ENCODE measurements around the gene DNAH7.
"Not testable (repeated sequence)": the region's sequence is repeated elsewhere in the genome, so short reads cannot be mapped to it uniquely, and the experiment has no call there.

Gene DNAH7

GRCh38 chr2:196096264-196096663 lies 27.6 kb upstream of the DNAH7 start:
- TF ChIP-seq GATA1 (IDR thresholded peaks at IDR 0.05; ENCODE audit: low read depth, low read length) = no peak
- no peak for TF ChIP-seq POLR2A (IDR thresholded peaks at IDR 0.05; ENCODE audit: low read length)
- no peak for DNase-seq

DNA sequence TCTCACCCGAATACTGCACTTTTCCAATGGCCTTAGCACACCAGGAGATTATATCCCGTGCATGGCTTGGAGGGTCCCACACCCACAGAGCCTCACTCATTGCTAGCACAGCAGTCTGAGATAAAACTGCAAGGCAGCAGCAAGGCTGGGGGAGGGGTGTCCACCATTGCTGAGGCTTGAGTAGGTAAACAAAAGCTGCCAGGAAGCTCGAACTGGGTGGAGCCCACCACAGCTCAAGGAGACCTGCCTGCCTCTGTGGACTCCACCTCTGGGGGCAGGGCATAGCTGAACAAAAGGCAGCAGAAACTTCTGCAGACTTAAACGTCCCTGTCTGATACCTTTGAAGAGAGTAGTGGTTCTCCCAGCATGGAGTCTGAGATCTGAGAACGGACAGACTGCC lies 20.8 kb upstream of the DNAH7 start:
- not testable (repeated sequence) for DNase-seq

DNA sequence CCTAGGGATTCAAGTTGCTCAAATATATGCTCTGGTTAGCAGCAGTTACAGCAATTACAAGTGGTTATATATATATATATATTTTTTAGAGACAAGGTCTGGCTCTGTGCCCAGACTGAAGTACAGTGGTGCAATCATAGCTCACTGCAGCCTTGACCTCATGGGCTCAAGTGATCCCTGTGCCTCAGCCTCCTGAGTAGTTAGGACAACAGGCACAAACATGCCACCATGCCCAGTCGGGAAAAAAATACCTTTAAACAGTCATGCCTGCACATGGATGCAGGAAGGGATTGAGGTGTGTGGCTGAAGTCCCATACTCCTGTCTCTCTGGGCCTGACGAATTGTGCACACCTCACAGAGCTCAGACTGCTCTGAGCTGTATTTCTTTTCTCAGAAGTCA lies 19.6 kb upstream of the DNAH7 start:
- no peak for DNase-seq
- TF ChIP-seq POLR2A (IDR thresholded peaks at IDR 0.05; ENCODE audit: low read length) = no peak
- TF ChIP-seq GATA1 (IDR thresholded peaks at IDR 0.05; ENCODE audit: low read depth, low read length) = no peak

GRCh38 chr2:196086517-196087368 lies 18.1 kb upstream of the DNAH7 start:
- TF ChIP-seq POLR2A (IDR thresholded peaks at IDR 0.05; ENCODE audit: low read length) = no peak
- no peak for TF ChIP-seq GATA1 (IDR thresholded peaks at IDR 0.05; ENCODE audit: low read depth, low read length)
- DNase-seq = no peak

GRCh38 chr2:196083601-196084000 lies 15.0 kb upstream of the DNAH7 start:
- DNase-seq = no peak
- TF ChIP-seq POLR2A (IDR thresholded peaks at IDR 0.05; ENCODE audit: low read length) (no peak), GATA1 (IDR thresholded peaks at IDR 0.05; ENCODE audit: low read depth, low read length) (no peak)

DNA sequence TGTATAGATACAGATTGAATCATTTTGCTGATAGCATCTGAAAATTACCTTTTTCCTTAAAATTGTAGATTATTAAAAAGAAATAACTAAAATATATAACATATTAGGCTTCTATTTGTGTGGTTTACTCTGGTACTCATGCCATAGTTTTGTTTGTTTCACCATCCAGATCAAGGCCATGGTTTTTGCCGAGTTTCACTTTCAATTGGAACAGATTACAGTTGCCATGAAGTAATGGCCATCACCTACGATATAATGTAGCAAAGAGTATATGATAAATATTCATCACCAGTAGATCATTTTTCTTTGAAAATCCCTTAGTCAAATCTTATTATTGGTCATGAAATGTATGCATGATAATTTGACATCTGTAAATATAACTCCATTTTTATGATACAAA lies 11.9 kb upstream of the DNAH7 start:
- DNase-seq = no peak
- TF ChIP-seq GATA1 (IDR thresholded peaks at IDR 0.05; ENCODE audit: low read depth, low read length) (no peak), POLR2A (IDR thresholded peaks at IDR 0.05; ENCODE audit: low read length) (no peak)

DNA sequence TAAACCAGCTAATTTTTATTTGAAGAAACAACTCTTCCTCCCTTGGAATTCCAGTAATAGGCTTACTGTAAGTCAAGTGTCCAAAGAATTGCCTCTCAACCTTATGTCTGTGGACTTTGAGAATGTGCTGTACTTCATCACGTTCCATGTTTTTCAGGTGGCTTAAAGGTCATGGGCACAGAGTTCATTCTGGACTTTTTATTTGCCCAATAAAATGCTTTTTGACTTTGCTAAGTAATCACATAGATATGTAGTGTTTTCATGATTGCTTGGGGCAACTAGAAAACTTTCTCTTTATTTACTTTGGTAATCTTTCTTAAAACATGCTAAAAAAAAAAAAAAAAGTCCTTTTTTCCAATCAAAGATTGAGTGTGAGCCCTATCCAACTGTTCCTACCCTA lies 10.4 kb upstream of the DNAH7 start:
- TF ChIP-seq GATA1 (IDR thresholded peaks at IDR 0.05; ENCODE audit: low read depth, low read length) (no peak), POLR2A (IDR thresholded peaks at IDR 0.05; ENCODE audit: low read length) (no peak)
- no peak for DNase-seq

GRCh38 chr2:196077821-196078220 lies 9.2 kb upstream of the DNAH7 start:
- no peak for DNase-seq
- TF ChIP-seq POLR2A (IDR thresholded peaks at IDR 0.05; ENCODE audit: low read length) = no peak
- no peak for TF ChIP-seq GATA1 (IDR thresholded peaks at IDR 0.05; ENCODE audit: low read depth, low read length)

DNA sequence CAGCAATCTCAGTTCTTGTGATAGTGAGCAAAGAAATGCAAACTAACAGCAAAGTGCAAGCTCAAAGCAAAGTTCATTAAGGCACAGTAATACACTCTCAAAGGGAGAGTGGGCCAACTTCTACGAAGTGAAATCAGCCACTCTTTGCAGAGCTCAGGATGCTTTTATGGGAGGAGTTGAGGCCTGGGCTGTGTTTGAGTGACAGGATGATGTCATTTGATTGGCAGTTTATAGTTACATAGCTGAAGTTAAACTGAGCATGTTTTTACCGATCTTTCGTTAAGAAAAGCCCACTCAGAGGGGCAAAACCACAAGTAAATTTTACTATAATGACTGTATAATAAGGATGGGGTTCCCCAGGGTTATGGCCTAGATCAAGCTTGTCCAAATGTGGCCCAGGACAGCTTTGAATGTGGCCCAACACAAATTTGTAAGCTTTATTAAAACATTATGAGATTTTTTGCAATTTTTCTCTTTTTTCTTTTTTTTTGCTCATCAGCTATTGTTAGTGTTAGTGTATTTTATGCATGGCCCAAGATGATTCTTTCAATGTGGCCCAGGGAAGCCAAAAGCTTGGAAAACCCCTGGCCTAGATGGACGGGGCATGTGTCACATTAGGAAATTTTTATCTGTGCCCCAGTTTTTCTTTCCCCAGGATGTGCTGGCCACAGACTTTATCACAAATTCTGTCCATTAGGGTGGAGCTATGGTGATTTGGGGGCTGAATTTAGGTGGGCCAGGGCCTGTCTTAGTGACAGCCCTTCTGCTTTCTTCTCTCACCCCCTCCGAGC lies 8.3 kb upstream of the DNAH7 start:
- TF ChIP-seq POLR2A (IDR thresholded peaks at IDR 0.05; ENCODE audit: low read length) (no peak), GATA1 (IDR thresholded peaks at IDR 0.05; ENCODE audit: low read depth, low read length) (no peak)

GRCh38 chr2:196075196-196075595 lies 6.6 kb upstream of the DNAH7 start:
- TF ChIP-seq GATA1 (IDR thresholded peaks at IDR 0.05; ENCODE audit: low read depth, low read length) (no peak), POLR2A (IDR thresholded peaks at IDR 0.05; ENCODE audit: low read length) (no peak)
- DNase-seq = no peak

More for the DNA sequence above, 8.3 kb upstream of the DNAH7 start:
- no peak for DNase-seq

GRCh38 chr2:196074631-196075030 lies 6.0 kb upstream of the DNAH7 start:
- TF ChIP-seq GATA1 (IDR thresholded peaks at IDR 0.05; ENCODE audit: low read depth, low read length) (no peak), POLR2A (IDR thresholded peaks at IDR 0.05; ENCODE audit: low read length) (no peak)
- DNase-seq = no peak

- TF ChIP-seq GATA1 (IDR thresholded peaks at IDR 0.05; ENCODE audit: low read depth, low read length) (no peak), POLR2A (IDR thresholded peaks at IDR 0.05; ENCODE audit: low read length) (no peak)
These were observed 4.9 kb upstream of the DNAH7 start for GRCh38 chr2:196073521-196073920.

DNA sequence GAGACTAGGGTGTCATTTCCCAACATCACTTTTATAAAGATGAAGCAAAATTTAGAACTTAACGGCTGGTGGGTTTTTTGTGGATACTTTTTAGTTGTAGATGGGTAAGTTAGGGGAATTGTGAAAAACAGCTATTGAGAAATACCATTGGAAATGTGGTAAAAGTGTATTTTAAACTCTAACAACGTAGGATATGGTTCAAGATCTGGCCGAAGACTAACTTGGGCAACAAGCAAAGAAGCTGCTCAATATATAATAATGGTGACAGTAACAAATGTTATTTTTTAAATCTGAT lies 1.6 kb downstream of the DNAH7 start:
- no peak for DNase-seq
- TF ChIP-seq GATA1 (IDR thresholded peaks at IDR 0.05; ENCODE audit: low read depth, low read length) (no peak), POLR2A (IDR thresholded peaks at IDR 0.05; ENCODE audit: low read length) (no peak)

More at GRCh38 chr2:196073521-196073920, 4.9 kb upstream of the DNAH7 start:
- no peak for DNase-seq

DNA sequence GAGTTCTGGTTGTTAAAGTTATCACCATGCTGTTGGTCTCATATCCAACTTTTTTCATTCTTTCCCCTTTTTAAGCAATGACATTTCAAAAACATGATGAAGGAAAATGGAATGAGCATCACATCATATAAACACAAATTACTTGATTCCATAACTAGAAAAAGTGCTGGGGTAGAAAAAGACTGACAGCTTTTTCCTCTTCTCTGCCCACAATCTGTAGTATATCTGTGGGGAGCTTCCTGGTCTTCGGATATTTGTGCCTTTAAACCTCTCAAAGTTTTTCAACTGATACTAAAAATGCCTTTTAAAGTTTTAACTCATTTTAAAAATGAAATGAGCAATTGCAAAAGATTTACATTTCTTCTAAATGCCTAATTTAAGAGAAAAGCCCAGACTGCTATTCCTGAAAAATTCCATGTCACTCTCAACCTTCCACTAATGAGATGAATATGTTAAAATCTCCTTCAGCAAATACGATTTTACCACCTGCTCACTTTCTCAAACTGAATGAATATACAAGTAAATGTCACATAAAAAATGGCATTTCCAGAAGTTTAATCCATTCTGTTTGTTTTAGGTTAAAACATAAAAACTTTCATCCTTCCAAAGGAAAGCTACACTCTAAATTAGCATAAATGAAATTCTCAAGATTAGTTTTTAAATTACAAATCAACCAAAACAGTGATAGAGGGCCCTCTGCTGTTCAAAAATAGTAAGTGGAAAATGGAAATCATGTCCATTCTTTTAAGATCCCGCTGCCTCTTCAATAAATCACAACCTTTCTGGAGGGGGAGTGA lies 2.1 kb downstream of the DNAH7 start:
- peak; percentile 31 to 45 for DNase-seq
- TF ChIP-seq GATA1 (IDR thresholded peaks at IDR 0.05; ENCODE audit: low read depth, low read length) (no peak), POLR2A (IDR thresholded peaks at IDR 0.05; ENCODE audit: low read length) (no peak)
